Sigmoid colon (tissue), 4 donors: ENCODE data around the gene LRRC2.

ENCODE experiments used
- EP300 ChIP-seq, 4 donors: sonication (generic); formaldehyde crosslinking; IDR thresholded peaks; one replicate each; pipeline ENCODE4 v1.6.1; 2017; ENCODE audit warnings: antibody characterized with exemption in 4 of 4
- POLR2A ChIP-seq, 2 donors: fragments of 450-650 bp; IDR thresholded peaks; one replicate each; pipeline ENCODE4 v1.6.1; 2016; ENCODE audit warnings: antibody characterized with exemption in 2 of 2, mild to moderate bottlenecking in 2 of 2, moderate library complexity in 2 of 2
- POLR2AphosphoS5 ChIP-seq, 4 donors: sonication (generic); formaldehyde crosslinking; IDR thresholded peaks; one replicate each; pipeline ENCODE4 v1.6.1; 2017; ENCODE audit warnings: antibody characterized with exemption in 4 of 4
- TF ChIP-seq, protein P1 (sequence below), 4 experiments: fragments of 450-650 bp in 3 of 4; fragments of 200-600 bp in 1 of 4; IDR thresholded peaks; one replicate each; pipeline ENCODE4 v1.5.1; 2016 to 2019; ENCODE audit warnings: antibody characterized with exemption in 4 of 4, mild to moderate bottlenecking in 3 of 4, moderate library complexity in 2 of 4

DNA sequence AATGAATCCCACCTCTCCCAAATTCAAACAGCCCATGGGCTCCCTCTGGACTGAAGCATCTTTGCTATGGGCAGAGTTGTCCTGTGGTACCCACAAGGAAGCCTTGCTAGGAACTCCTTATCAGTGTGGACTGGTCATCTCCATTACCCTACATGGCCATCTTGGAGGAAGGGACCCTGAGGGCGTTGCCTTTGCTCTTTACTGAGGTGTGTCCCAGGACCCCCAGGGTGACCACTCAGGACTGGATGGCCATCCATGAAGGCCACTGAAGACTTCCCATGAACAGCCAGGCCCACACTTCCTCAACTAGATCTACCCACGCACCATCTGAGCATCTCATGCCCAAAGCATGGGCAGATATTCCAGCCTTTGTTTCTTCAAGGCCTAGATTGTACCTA, 48.3 kb downstream of the LRRC2 start:
- TF ChIP-seq, protein P1, sequence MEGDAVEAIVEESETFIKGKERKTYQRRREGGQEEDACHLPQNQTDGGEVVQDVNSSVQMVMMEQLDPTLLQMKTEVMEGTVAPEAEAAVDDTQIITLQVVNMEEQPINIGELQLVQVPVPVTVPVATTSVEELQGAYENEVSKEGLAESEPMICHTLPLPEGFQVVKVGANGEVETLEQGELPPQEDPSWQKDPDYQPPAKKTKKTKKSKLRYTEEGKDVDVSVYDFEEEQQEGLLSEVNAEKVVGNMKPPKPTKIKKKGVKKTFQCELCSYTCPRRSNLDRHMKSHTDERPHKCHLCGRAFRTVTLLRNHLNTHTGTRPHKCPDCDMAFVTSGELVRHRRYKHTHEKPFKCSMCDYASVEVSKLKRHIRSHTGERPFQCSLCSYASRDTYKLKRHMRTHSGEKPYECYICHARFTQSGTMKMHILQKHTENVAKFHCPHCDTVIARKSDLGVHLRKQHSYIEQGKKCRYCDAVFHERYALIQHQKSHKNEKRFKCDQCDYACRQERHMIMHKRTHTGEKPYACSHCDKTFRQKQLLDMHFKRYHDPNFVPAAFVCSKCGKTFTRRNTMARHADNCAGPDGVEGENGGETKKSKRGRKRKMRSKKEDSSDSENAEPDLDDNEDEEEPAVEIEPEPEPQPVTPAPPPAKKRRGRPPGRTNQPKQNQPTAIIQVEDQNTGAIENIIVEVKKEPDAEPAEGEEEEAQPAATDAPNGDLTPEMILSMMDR (IDR thresholded peaks at IDR 0.05), result no peak
- no peak for TF ChIP-seq POLR2A (IDR thresholded peaks at IDR 0.05)
- TF ChIP-seq POLR2AphosphoS5 (IDR thresholded peaks at IDR 0.05), result no peak
- TF ChIP-seq EP300 (IDR thresholded peaks at IDR 0.05), result no peak
